GM12878 (cell line): ENCODE data around the gene CDKN1B. TPM values are rescaled to one million over a fixed set of nuclear protein-coding genes. Genes with fewer than 3 reads are reported as not detected.

Experiments
- ASH2L ChIP-seq: fragments of 300-600, 200-600 bp; sonication (generic); IDR thresholded peaks from 2 replicates; pipeline ENCODE4 v1.6.1; 2017; ENCODE audit warnings: low read depth, mild to moderate bottlenecking, borderline replicate concordance
- CHD4 ChIP-seq: fragments of 200-600 bp; sonication (generic); IDR thresholded peaks from 2 replicates; pipeline ENCODE4 v1.6.1; 2016; ENCODE audit warnings: mild to moderate bottlenecking
- CREB1 ChIP-seq: IDR thresholded peaks from 2 replicates; pipeline ENCODE4 v1.6.1; 2012; ENCODE audit warnings: low read depth, mild to moderate bottlenecking, inconsistent platforms
- CREM ChIP-seq: IDR thresholded peaks from 2 replicates; pipeline ENCODE4 v1.6.1; 2014; ENCODE audit warnings: antibody characterized with exemption, low read depth
- EED ChIP-seq: sonication (generic); IDR thresholded peaks from 2 replicates; pipeline ENCODE4 v1.6.1; 2016; ENCODE audit warnings: antibody characterized with exemption, low read depth
- EP300 ChIP-seq, 2 experiments: fragments of 150-350 bp in 1 of 2; IDR thresholded peaks; 2 replicates each; pipeline ENCODE4 v1.6.1; 2011 to 2012; ENCODE audit warnings: low read depth in 2 of 2, low read length in 2 of 2, borderline replicate concordance in 1 of 2, improper control_type of control experiment in 1 of 2, inconsistent platforms in 1 of 2; ENCODE audit not compliant: control insufficient read depth in 1 of 2
- EZH2 ChIP-seq: IDR thresholded peaks from 2 replicates; pipeline ENCODE4 v1.6.1; 2012; ENCODE audit warnings: low read depth, mild to moderate bottlenecking, control low read depth, inconsistent platforms, low read length, borderline replicate concordance; ENCODE audit not compliant: control insufficient read depth
- MEF2A ChIP-seq: IDR thresholded peaks from 2 replicates; pipeline ENCODE4 v1.6.1; 2011; ENCODE audit warnings: low read depth, mild to moderate bottlenecking, low read length, moderate library complexity; ENCODE audit not compliant: insufficient read depth
- NFYB ChIP-seq: IDR thresholded peaks from 2 replicates; pipeline ENCODE4 v1.6.1; 2011; ENCODE audit warnings: low read depth, mild to moderate bottlenecking, low read length, improper control_type of control experiment, moderate library complexity; ENCODE audit not compliant: insufficient read depth
- PAX8 ChIP-seq: fragments of 450-650 bp; IDR thresholded peaks from 2 replicates; pipeline ENCODE4 v1.6.1; 2017; ENCODE audit warnings: mild to moderate bottlenecking, moderate library complexity
- POLR2AphosphoS5 ChIP-seq: IDR thresholded peaks from 2 replicates; pipeline ENCODE4 v1.6.1; 2011; ENCODE audit warnings: mild to moderate bottlenecking, low read length, inconsistent platforms
- RAD51 ChIP-seq: fragments of 450-650 bp; IDR thresholded peaks from 2 replicates; pipeline ENCODE4 v1.6.1; 2016; ENCODE audit warnings: moderate library complexity, mild to moderate bottlenecking, inconsistent platforms
- RELA ChIP-seq: fragments of 450-650 bp; IDR thresholded peaks from 2 replicates; pipeline ENCODE4 v1.8.0; 2014; ENCODE audit warnings: borderline replicate concordance; ENCODE audit not compliant: partially characterized antibody
- TCF3 ChIP-seq: IDR thresholded peaks from 2 replicates; pipeline ENCODE4 v1.6.1; 2012; ENCODE audit warnings: low read depth, mild to moderate bottlenecking, low read length, borderline replicate concordance; ENCODE audit not compliant: insufficient read depth
- ZNF207 ChIP-seq: fragments of 450-650 bp; IDR thresholded peaks from 2 replicates; pipeline ENCODE4 v1.6.1; 2014; ENCODE audit warnings: antibody characterized with exemption, mild to moderate bottlenecking, borderline replicate concordance
- polyA plus RNA-seq, 11 experiments: library from polyadenylated mRNA; depleted of rRNA in 4 of 11; unstranded in 6 of 11; stranded (reverse) in 5 of 11; fragments of >200 nt; fragmentation: Nextera tagmentation in 4 of 11; fragmentation: Illumina TruSeq in 1 of 11; extraction: Ambion mirVana in 4 of 11; extraction: Trizol in 1 of 11; gene quantifications; 1 replicate in 1 of 11; 2 replicates in 10 of 11; pipeline versions ENCODE4 v1.2.1 to v1.2.3, GENCODE V29; 2011 to 2016; ENCODE audit warnings: inconsistent platforms in 2 of 11, missing spikeins in 2 of 11, low read depth in 1 of 11
- total RNA-seq, 4 experiments: library from RNA; depleted of rRNA in 3 of 4; stranded (reverse); fragments of >200 nt in 3 of 4; fragmentation: Illumina TruSeq in 1 of 4; extraction: Trizol in 1 of 4; gene quantifications; 2 replicates each; pipeline versions ENCODE4 v1.2.1 to v1.2.3, GENCODE V29; 2013 to 2021
- TF ChIP-seq, protein P1 (sequence below): fragments of 450-650 bp; IDR thresholded peaks from 2 replicates; pipeline ENCODE4 v1.6.1; 2017; ENCODE audit warnings: mild to moderate bottlenecking, moderate library complexity
- TF ChIP-seq, protein P2 (sequence below): fragments of 450-650 bp; IDR thresholded peaks from 2 replicates; pipeline ENCODE4 v1.6.1; 2014; ENCODE audit warnings: mild to moderate bottlenecking
- TF ChIP-seq, protein P3 (sequence below): fragments of 150-350 bp; IDR thresholded peaks from 2 replicates; pipeline ENCODE4 v1.6.1; 2014; ENCODE audit warnings: mild to moderate bottlenecking, low read depth, low read length
- TF ChIP-seq, protein P4 (sequence below): IDR thresholded peaks from 2 replicates; pipeline ENCODE4 v1.6.1; 2011; ENCODE audit warnings: borderline replicate concordance, low read depth, mild to moderate bottlenecking, moderate library complexity, low read length; ENCODE audit not compliant: insufficient read depth, poor library complexity, severe bottlenecking

The CDKN1B gene
- total and polyA plus RNA-seq, 10 of the 15 experiments (the other 5 are each of a cell fraction or from before 2014, with no cell fraction given) = 4.2 to 39.1 (median 23.1) TPM

DNA sequence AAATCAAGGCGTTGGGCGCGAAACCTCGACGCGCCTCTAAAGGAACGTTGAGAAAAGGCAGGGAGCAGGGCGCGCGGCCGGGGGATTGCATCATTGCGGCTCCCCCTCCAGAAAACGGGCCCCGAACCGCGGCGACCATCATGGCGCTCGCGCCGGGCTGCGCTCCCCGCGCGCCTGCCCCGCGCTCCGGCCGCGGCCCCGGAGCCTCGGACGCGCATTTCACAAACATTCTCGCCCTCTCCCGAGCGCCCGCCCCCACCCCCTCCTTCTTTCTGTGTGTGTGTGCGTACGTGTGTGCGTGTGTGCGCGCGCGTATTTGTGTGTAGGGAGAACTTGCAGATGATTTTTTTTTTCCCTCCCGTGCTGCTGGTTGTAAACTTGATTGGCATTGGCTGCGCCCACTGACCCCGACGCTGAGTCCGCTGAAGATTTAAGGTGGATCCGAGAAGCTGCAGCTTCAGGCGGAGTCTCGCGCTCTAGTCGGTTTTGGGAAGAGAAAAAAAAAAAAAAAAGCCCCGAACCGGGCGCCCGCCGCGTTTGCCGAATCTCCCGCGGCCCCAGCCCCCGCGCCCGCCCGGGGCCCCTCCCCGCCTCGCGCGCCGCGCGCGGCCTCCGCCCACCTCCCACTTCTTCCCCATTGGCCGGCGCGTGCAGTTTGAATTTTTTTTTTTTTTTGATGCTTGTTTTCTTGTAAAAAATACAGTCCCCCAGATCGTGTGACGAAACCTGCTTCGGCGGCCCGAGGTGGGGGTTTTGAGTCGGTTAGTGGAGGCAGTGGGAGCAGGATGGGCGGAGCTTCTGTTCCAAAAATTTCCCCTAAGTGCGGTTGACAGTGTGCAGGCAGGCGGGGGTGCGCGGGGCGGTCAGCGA lies 8.2 kb downstream of the CDKN1B start (continued):
- TF ChIP-seq MEF2A (peak; percentile 38; the same call in 1 of the 2 replicates), EP300 (IDR thresholded peaks at IDR 0.05; ENCODE audit: borderline replicate concordance in 1 of 2, control insufficient read depth in 1 of 2, low read depth in 2 of 2, low read length in 2 of 2) (0 out of 4 replicates have a peak, but pooled peaks of 1 of the 2 experiments have one; percentile 45), RELA (peak; percentile 54), CHD4 (no peak), TCF3 (peak; percentile 42; the same call in 1 of the 2 replicates), CREM (peak; percentile 76; the same call in 1 of the 2 replicates), EED (peak; percentile 33; the same call in 1 of the 2 replicates), RAD51 (no peak), EZH2 (no peak), PAX8 (no peak), ZNF207 (peak; percentile 90), ASH2L (0 out of 2 replicates have a peak, but pooled peaks have one; percentile 67), CREB1 (peak; percentile 81), NFYB (peak; percentile 99), POLR2AphosphoS5 (peak; percentile 16)
- TF ChIP-seq, protein P1, sequence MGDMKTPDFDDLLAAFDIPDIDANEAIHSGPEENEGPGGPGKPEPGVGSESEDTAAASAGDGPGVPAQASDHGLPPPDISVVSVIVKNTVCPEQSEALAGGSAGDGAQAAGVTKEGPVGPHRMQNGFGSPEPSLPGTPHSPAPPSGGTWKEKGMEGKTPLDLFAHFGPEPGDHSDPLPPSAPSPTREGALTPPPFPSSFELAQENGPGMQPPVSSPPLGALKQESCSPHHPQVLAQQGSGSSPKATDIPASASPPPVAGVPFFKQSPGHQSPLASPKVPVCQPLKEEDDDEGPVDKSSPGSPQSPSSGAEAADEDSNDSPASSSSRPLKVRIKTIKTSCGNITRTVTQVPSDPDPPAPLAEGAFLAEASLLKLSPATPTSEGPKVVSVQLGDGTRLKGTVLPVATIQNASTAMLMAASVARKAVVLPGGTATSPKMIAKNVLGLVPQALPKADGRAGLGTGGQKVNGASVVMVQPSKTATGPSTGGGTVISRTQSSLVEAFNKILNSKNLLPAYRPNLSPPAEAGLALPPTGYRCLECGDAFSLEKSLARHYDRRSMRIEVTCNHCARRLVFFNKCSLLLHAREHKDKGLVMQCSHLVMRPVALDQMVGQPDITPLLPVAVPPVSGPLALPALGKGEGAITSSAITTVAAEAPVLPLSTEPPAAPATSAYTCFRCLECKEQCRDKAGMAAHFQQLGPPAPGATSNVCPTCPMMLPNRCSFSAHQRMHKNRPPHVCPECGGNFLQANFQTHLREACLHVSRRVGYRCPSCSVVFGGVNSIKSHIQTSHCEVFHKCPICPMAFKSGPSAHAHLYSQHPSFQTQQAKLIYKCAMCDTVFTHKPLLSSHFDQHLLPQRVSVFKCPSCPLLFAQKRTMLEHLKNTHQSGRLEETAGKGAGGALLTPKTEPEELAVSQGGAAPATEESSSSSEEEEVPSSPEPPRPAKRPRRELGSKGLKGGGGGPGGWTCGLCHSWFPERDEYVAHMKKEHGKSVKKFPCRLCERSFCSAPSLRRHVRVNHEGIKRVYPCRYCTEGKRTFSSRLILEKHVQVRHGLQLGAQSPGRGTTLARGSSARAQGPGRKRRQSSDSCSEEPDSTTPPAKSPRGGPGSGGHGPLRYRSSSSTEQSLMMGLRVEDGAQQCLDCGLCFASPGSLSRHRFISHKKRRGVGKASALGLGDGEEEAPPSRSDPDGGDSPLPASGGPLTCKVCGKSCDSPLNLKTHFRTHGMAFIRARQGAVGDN = peak; percentile 85
- TF ChIP-seq, protein P2, sequence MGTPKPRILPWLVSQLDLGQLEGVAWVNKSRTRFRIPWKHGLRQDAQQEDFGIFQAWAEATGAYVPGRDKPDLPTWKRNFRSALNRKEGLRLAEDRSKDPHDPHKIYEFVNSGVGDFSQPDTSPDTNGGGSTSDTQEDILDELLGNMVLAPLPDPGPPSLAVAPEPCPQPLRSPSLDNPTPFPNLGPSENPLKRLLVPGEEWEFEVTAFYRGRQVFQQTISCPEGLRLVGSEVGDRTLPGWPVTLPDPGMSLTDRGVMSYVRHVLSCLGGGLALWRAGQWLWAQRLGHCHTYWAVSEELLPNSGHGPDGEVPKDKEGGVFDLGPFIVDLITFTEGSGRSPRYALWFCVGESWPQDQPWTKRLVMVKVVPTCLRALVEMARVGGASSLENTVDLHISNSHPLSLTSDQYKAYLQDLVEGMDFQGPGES = peak; percentile 32; the same call in 1 of the 2 replicates
- TF ChIP-seq, protein P3, sequence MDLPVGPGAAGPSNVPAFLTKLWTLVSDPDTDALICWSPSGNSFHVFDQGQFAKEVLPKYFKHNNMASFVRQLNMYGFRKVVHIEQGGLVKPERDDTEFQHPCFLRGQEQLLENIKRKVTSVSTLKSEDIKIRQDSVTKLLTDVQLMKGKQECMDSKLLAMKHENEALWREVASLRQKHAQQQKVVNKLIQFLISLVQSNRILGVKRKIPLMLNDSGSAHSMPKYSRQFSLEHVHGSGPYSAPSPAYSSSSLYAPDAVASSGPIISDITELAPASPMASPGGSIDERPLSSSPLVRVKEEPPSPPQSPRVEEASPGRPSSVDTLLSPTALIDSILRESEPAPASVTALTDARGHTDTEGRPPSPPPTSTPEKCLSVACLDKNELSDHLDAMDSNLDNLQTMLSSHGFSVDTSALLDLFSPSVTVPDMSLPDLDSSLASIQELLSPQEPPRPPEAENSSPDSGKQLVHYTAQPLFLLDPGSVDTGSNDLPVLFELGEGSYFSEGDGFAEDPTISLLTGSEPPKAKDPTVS = no peak
- TF ChIP-seq, protein P4, sequence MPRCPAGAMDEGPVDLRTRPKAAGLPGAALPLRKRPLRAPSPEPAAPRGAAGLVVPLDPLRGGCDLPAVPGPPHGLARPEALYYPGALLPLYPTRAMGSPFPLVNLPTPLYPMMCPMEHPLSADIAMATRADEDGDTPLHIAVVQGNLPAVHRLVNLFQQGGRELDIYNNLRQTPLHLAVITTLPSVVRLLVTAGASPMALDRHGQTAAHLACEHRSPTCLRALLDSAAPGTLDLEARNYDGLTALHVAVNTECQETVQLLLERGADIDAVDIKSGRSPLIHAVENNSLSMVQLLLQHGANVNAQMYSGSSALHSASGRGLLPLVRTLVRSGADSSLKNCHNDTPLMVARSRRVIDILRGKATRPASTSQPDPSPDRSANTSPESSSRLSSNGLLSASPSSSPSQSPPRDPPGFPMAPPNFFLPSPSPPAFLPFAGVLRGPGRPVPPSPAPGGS = no peak
